Activated CD8-positive, alpha-beta memory T cell treated with anti-CD3 and anti-CD28 coated beads for 36 hours (primary cell): ENCODE measurements around the gene SPP1. TPM values are rescaled to one million over a fixed set of nuclear protein-coding genes. Genes with fewer than 3 reads are reported as not detected.
"Not testable (repeated sequence)": the region's sequence is repeated elsewhere in the genome, so short reads cannot be mapped to it uniquely, and the experiment has no call there.

Experiments
- CTCF ChIA-PET: fragments of 350-600 bp; sonication (Branson Sonifier 250); formaldehyde crosslinking; loops from one replicate; lab custom pipeline; 2021; ENCODE audit warnings: antibody characterized with exemption; lab: Charles Lee
- POLR2A ChIA-PET: fragments of 350-600 bp; sonication (Branson Sonifier 250); formaldehyde crosslinking; loops from one replicate; lab custom pipeline; 2021; ENCODE audit warnings: antibody characterized with exemption; lab: Charles Lee
- total RNA-seq, 2 experiments: library from RNA; stranded (reverse); gene quantifications; one replicate each; pipeline ENCODE4 v1.2.3, GENCODE V29; 2021

Gene SPP1
- total RNA-seq, 2 experiments from 2014 or later = not detected

DNA sequence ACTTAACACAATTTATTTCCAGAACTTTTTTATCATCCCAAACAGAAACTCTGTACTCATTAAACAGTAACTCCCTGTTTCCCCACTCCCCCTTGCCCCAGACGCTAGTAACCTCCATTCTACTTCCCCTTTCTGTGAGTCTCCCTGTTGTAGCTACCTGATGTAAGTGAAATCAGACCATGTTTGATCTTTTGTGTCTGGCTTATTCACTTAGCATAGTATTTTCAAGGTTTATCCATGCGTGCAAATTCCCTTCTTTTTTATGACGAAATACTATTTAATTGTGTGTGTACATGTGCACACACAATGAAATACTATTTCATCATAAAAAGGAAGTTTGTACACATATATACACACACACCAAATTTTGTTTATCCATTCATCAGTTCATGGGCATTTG lies 37.1 kb downstream of the SPP1 start:
- CTCF ChIA-PET = no interaction called here

GRCh38 chr4:88014386-88014905 lies 38.9 kb downstream of the SPP1 start:
- ChIA-PET POLR2A (no interaction called here), CTCF (interaction anchor here (1.3 kb wide), 1 partner anchor 18 kb away, joined by 3 read pairs; no protein-coding TSS in a partner anchor)

More for the DNA sequence above, 37.1 kb downstream of the SPP1 start:
- POLR2A ChIA-PET = no interaction called here

DNA sequence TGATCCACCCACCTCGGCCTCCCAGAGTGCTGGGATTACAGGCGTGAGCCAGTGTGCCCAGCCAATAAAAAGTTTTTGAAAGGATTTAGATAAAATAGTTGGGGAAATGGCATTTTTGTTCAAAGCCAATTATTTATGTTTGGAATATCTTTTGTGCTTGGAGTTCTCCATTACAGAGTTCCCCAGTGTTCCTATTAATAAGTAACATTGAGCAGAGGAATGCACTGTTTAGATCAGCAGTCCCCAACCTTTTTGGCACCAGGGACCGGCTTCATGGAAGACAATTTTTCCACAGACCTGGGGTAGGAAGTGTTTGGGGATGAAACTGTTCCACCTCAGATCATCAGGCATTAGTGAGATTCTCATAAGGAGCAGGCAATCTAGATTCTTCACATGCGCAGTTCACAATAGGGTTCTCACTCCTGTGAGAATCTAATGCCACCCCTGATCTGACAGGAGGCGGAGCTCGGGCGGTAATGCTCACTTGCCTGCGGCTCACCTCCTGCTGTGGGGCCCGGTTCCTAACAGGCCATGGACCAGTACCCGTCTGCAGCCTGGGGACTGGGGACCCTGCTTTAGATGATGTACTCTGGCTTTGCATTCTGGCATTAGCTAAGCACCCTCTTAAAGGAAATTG lies 40.3 kb downstream of the SPP1 start:
- ChIA-PET POLR2A (no interaction called here), CTCF (no interaction called here)

GRCh38 chr4:88017516-88018297 lies 42.2 kb downstream of the SPP1 start:
- CTCF ChIA-PET = no interaction called here
- POLR2A ChIA-PET = no interaction called here

DNA sequence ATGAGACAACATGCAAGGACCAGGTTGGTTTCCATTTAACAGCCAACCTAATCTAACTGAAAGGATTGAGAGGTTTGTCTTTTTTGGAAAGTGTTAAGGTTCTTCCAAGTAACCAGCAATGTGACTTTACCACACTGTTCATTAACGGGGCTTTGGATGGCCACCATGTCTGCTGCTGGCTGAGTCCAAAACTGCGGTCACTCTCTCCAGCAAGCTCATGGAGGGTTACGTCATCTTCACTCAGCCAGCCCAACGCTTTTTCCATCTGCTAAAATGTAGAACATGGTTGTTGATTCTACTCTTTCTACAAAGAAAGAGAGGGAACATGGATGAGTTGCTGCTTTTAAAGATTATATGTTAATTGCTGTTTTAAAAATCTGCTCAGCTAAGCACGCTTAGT lies 43.0 kb downstream of the SPP1 start:
- CTCF ChIA-PET = no interaction called here
- POLR2A ChIA-PET = no interaction called here

- CTCF ChIA-PET = interaction anchor here (1.2 kb wide), 1 partner anchor 12 kb away, joined by 3 read pairs; no protein-coding TSS in a partner anchor
- POLR2A ChIA-PET = no interaction called here
Measured at GRCh38 chr4:88021824-88022223, 46.3 kb downstream of the SPP1 start.

DNA sequence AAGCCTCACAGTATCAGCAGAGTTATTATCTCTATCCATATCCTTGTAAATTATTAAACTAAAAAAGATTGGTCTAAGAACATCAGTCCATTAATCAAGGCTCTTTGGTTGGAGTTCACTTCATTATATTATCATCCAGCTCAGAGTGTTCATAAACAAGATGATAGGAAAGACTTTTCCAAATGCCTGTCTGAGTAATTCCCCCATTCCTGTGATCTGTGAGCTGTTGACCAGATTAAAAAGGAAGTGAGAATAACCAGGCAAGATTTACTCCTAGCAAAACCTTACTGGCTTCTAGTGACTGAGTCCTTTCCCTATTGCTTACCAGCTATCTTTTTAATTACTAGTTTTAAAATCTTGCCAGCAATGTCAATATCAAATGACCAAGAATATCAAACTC lies 46.8 kb downstream of the SPP1 start:
- ChIA-PET POLR2A (no interaction called here), CTCF (interaction anchor here (1.2 kb wide), 1 partner anchor 12 kb away, joined by 3 read pairs; no protein-coding TSS in a partner anchor)

GRCh38 chr4:88025868-88026661 lies 50.6 kb downstream of the SPP1 start:
- POLR2A ChIA-PET, CTCF ChIA-PET: not testable (repeated sequence)

GRCh38 chr4:88027611-88028608 lies 52.4 kb downstream of the SPP1 start:
- ChIA-PET POLR2A (no interaction called here), CTCF (no interaction called here)

GRCh38 chr4:88028946-88029345 lies 53.4 kb downstream of the SPP1 start:
- ChIA-PET CTCF (no interaction called here), POLR2A (no interaction called here)

- CTCF ChIA-PET = no interaction called here
- POLR2A ChIA-PET = no interaction called here
Measured at GRCh38 chr4:88029556-88029955, 54.0 kb downstream of the SPP1 start.

GRCh38 chr4:88030565-88031310 lies 55.2 kb downstream of the SPP1 start:
- ChIA-PET CTCF (interaction anchor here (3.8 kb wide), 1 partner anchor 180 kb away, joined by 32 read pairs; no protein-coding TSS in a partner anchor), POLR2A (no interaction called here)

Other genes starting within 250 kb of the SPP1 start
- not detected for gene IBSP, start 176.2 kb upstream of the SPP1 start, total RNA-seq
- gene MEPE, start 142.7 kb upstream of the SPP1 start, total RNA-seq = not detected
- 1 to 10 TPM; 6.3 to 7.6 TPM for gene PKD2, start 31.9 kb downstream of the SPP1 start, total RNA-seq
- 1 to 10 TPM in 1 of 2 experiments, under 1 TPM in 1; 0.76 to 1.1 TPM for gene ABCG2, start 182.9 kb downstream of the SPP1 start, total RNA-seq